Lung microvascular endothelial cell (primary cell): ENCODE results near the gene TEAD4. TPM values are rescaled to one million over a fixed set of nuclear protein-coding genes. Genes with fewer than 3 reads are reported as not detected.

Experiments
- DNase-seq, 2 donors: peaks; one replicate each; pipeline versions ENCODE4 v3.0.0 to v3.0.0-alpha.2; 2010; ENCODE audit warnings: low read depth in 2 of 2
- total RNA-seq: library from RNA; depleted of rRNA; stranded (reverse); fragments of >200 nt; gene quantifications from 2 replicates; pipeline ENCODE4 v1.2.1, GENCODE V29; 2014

TEAD4 gene
- total RNA-seq, result 18.3 and 19.2 TPM in 2 replicates

DNA sequence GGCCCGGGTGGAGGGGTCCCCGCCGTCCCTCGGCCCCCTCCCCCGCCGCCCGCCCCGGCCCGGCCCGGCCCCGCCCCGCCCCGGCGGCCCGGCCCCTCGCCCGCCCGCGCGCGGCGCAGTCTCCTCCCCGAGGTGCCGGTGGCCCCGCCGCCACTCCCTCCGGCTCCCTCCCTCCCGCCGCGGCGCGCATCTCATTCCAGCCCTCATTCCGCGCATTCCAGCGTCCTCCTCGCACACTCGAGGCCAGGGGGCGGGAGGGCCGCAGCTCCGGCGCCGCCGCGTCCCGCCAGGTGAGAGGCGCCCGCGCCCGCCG lies at the start of gene TEAD4:
Gene TEAD4 (plus strand): TSS at position 206 of the 313 bp plus-strand sequence.
- DNase-seq, result peak; percentile 77 to 82

DNA sequence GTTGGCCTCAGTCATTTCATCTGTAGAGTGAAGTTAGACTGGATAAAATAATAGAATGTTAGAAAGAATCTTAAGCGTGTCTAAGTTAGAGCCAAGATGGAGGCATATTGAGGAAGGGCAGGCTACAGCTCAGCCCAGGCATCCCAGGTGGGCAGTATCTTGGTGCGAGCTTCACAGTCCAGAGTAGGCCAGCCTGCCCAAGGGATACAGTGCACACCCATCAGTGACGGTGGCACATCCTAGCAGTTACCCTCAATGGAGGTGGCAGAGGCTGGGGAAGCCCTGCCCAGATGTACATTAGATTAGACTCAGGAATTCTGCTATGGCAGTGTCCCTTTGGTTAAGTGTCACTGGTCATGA lies 47.0 kb upstream of the TEAD4 start:
- DNase-seq, result no peak

DNA sequence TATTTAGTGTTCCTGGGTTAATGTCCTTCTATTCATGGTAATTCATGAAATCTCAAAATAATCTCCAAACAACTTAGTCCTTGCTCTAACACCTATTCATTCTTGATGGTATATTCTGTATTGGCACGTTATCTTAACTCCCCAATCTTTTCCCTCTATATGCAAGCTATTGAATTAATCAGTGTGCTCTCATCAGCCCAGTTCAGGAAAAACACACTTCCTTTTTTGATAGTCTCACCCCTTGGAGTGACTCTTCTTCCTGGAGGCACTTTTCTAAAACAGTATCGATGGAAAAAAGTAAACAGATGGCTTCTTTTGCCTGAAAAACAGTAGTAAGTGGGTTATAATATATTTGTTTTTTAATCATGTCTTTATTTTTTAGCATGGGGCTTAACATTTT lies 39.9 kb upstream of the TEAD4 start:
- peak; percentile 62 to 82 for DNase-seq

DNA sequence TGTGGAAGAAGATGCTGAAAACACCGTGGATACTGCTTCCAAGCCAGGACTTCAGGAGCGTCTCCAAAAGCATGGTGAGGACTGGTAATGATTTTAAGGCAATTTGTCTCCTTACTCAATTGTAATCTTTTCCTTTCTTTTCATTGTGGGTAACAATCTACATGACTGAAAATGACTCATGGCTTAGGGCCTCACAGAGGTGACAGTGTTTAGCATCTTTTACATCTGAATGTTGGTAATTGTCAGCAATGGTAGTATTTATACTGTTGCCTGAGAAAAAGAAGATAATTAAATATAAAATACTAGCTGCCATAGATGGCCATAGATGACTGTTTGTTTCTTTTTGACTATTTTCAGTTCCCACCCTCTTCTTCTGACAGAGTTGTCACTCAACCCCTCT lies 36.9 kb upstream of the TEAD4 start:
- DNase-seq, result no peak

GRCh38 chr12:2923057-2923456 lies 36.1 kb upstream of the TEAD4 start:
- DNase-seq, result no peak

DNA sequence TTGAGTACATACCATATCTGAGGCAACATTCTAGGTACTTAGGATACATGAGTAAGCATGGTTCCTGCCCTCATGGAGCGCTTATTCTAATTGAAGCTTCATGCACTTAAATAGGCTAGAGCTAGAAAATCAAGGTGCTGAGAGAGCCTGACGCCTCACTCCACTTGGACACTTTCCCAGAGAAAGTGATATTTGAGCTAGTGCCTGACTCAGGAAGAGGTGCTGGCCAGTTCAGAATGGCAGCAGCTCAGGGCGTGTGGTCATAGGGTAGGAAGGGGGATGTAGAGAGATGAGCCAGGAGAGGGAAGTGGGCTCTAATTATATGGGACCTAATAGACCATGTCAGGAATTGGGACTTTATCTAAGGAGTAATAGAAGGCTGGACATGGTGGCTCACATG lies 35.2 kb upstream of the TEAD4 start:
- peak; percentile 29 to 36 for DNase-seq

DNA sequence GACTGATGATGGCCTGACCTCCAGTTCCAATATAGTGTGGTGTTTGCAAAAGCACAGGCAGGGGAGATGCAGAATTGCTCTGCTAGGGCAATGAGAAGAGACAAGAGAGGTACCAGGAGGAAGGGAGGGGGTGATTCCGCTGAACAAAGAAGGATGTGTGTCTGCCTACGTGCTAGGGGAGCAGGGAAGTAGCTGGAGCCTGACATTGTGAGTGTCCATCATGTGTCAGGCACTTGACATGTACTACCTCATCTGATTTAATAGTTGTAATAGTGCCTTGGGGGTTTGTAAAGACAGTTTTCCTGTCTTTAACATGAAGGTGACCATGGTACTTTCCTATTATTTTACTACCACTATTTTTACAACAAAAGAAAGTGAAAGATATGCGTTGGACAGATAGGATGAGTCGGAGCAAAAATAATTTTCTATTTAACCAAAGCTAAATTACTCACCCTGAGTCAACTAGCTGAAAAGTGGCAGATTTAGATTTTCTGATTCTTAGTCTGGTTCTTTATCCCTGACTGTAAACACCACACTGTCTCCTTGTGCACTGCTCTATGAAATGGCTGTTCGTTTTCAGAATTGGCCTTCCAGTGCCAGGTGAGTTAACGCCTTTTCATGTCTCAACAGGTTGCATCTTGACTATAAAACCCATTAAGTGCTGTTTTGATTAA lies 33.7 kb upstream of the TEAD4 start:
- no peak for DNase-seq

DNA sequence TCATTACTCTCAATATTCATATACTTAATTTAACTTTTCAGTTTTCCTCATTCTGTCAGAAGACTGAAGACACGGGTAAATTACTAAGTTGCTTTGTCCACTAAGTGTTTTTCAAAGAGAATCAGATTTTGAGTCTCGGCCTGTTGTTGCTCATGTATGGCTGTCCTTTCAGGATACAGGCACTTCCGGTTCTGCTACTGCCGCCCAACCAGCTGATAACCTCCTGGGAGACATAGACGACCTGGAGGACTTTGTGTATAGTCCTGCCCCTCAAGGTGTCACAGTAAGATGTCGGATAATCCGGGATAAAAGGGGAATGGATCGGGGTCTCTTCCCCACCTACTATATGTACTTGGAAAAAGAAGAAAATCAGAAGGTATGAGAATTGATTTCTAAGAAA lies 28.3 kb upstream of the TEAD4 start:
- peak; percentile 38 to 80 for DNase-seq

GRCh38 chr12:2933586-2933985 lies 25.6 kb upstream of the TEAD4 start:
- DNase-seq, result no peak

DNA sequence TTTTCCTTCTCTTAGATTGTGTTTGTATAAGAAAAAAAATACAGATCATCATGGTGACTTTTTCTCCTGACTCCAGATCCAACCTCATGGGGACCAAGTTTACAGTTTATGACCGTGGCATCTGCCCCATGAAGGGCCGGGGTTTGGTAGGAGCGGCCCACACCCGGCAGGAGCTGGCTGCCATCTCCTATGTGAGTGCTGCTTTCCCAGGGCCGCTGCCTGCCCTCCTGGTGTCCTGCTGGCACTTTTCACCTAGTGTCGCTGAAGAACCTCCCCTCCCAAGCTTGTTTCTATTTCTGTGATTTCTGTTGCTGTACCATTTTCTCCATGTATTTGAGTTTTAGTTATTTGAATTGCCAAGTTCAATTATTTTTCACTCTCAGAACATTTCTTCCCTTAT lies 24.8 kb upstream of the TEAD4 start:
- no peak for DNase-seq

- no peak for DNase-seq
Observed at GRCh38 chr12:2936301-2936700, 22.9 kb upstream of the TEAD4 start.

DNA sequence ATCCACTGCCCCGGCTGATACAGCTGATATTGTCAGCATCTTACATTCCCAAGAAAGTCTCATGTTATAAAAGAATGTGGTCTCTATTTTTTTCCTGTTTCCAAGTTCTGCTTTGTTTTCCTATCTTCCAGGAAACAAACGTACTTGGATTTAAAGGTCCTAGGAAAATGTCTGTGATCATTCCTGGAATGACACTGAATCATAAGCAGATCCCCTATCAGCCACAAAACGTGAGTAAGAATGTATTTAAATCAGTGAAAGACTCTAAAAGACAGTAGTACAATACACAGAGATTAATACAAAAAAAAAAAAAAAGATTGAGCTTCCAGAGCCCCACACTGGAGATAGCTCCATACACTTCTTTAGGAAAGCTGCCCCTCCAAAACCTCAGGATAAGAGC lies 21.7 kb upstream of the TEAD4 start:
- no peak for DNase-seq

- no peak for DNase-seq
Observed at GRCh38 chr12:2939191-2939590, 20.0 kb upstream of the TEAD4 start.

- no peak for DNase-seq
Observed at GRCh38 chr12:2940564-2940963, 18.6 kb upstream of the TEAD4 start.

GRCh38 chr12:2941524-2941923 lies 17.7 kb upstream of the TEAD4 start:
- no peak for DNase-seq

GRCh38 chr12:2944401-2945047 lies 14.7 kb upstream of the TEAD4 start:
- peak; percentile 48 to 65 for DNase-seq

- no peak for DNase-seq
Observed at GRCh38 chr12:2949411-2949810, 9.8 kb upstream of the TEAD4 start.

GRCh38 chr12:2955888-2956287 lies 3.3 kb upstream of the TEAD4 start:
- DNase-seq, result no peak

DNA sequence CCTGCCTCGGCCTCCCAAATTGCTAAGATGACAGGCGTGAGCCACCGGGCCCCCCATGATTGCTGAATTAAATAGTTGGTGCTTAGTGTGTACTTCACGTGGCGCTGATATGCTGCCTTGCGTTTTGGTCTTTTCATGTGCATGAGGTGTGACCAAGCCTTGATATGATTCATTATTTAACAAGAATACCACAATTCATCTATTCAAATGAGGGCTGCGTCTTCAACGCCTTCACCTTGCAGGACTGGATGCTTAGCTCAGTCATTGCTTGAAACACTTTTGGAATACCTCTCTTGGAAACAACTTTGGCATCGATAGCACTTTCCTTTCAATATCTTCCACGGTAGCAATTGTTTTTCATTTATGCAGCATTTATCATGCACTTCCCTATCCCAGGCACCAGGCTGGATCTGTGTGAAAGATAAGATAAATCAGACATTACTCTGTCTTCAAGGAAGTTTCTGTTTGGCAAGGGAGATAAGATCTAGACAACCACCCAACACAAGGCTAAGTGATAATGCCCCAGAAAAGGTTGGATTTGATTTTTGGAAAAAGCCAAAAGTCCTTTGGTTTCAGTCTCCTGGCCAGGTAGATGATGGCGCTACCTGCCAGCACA lies 1.3 kb upstream of the TEAD4 start:
- peak in 1 of 2 donors; percentile 33 for DNase-seq

- peak; percentile 57 to 76 for DNase-seq
Observed at GRCh38 chr12:2958432-2959191, 585 bp upstream of the TEAD4 start.

GRCh38 chr12:2959505-2960389 lies 550 bp downstream of the TEAD4 start:
- DNase-seq, result peak; percentile 65 to 82
